IPS-18c (cell line): ENCODE data around the gene RAD51B.

Source experiments
- H3K4me3 ChIP-seq: 2 replicates; pipeline ENCODE4 v1.7.0; 2013; ENCODE audit warnings: low read depth, mild to moderate bottlenecking, low read length, moderate library complexity; ENCODE audit not compliant: insufficient read depth
- H3K9me3 ChIP-seq: one replicate; pipeline ENCODE4 v1.6.1; 2013; ENCODE audit warnings: mild to moderate bottlenecking, low read length, moderate library complexity; ENCODE audit not compliant: control insufficient read depth, insufficient read depth

RAD51B gene

GRCh38 chr14:67875175-67876006 lies 55.8 kb downstream of the RAD51B start:
- no peak overlapping the region for H3K4me3 ChIP-seq
- no peaks in the 10 kb centered on the region for H3K9me3 ChIP-seq

- no peak overlapping the region for H3K4me3 ChIP-seq
- H3K9me3 ChIP-seq = no peaks in the 10 kb centered on the region
Observed at GRCh38 chr14:67879026-67879425, 59.4 kb downstream of the RAD51B start.

DNA sequence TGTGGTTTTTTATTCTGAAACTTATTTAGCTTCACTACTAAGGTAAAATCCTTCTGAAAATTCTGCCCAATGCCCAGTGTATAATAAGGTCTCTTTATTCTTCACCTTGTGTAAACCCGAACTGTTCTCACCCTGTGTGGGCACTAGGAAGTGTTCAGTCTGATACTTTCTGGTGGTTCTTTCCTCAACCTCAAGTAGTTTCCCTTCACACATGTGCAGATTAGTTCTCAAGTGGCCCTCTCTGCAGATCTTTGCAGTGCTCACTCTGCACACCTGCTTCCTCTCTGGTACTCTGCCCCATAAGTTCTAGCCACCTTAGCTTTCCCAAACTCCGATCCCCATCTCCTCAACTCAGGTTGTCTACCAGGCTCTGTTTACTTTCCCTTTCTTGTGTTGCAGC lies 61.6 kb downstream of the RAD51B start:
- Histone ChIP-seq H3K4me3 (no peak overlapping the region), H3K9me3 (no peaks in the 10 kb centered on the region)

GRCh38 chr14:67882986-67883555 lies 63.5 kb downstream of the RAD51B start:
- no peak overlapping the region for H3K4me3 ChIP-seq
- H3K9me3 ChIP-seq = no peaks in the 10 kb centered on the region

GRCh38 chr14:67883717-67884116 lies 64.1 kb downstream of the RAD51B start:
- Histone ChIP-seq H3K4me3 (no peak overlapping the region), H3K9me3 (no peaks in the 10 kb centered on the region)

DNA sequence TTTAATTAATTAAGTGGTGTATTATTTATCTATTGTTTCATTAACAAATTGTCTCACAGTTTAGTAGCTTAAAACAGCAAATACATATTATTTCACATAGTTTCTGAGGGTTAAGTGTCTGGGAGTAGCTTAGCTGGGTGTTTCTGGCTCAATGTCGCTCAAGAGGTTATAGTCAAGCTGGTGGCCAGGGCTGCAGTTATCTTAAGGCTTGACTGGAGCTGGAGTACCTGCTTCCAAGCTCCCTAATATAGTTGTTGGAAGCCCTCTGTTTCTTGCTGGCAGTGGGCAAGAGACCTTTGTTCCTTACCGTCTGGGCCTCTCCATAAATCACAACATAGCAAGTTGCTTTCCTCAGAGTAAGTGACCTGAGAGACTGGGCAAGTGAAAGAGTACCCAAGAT lies 66.6 kb downstream of the RAD51B start:
- no peaks in the 10 kb centered on the region for H3K9me3 ChIP-seq
- H3K4me3 ChIP-seq = no peak overlapping the region

- H3K9me3 ChIP-seq = no peaks in the 10 kb centered on the region
- no peak overlapping the region for H3K4me3 ChIP-seq
Observed at GRCh38 chr14:67887478-67887877, 67.9 kb downstream of the RAD51B start.

- no peak overlapping the region for H3K4me3 ChIP-seq
- no peaks in the 10 kb centered on the region for H3K9me3 ChIP-seq
Observed at GRCh38 chr14:67889455-67889854, 69.9 kb downstream of the RAD51B start.

DNA sequence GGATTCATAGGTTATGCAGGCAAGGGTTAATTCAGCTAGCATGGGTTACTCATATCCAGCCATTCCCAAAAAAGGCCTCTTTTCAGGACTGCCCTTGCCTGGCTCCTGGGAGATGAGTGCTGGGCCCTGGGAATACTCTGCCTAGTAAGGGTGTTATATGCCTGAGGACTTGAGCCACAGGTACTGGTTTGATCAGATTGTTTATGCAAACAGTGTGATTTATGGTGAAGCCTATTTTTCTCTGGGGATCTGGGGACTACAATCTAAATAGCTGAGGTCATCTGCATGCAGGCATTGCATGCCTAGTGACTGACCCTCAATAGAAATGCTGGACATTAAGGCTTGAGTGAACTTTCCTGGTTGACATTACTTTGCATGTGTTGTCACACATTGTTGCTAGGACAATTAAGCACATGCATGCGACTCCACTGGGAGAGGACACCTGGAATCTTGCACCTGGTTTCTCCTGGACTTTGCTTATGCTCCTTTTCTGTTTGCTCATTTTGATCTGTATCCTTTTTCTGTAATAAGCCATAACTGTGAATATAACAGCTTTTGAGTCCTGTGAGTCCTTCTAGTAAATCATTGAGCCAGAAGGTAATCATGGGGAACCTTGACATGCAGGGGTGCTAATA lies 73.0 kb downstream of the RAD51B start:
- Histone ChIP-seq H3K9me3 (no peaks in the 10 kb centered on the region), H3K4me3 (no peak overlapping the region)

- Histone ChIP-seq H3K4me3 (no peak overlapping the region), H3K9me3 (no peaks in the 10 kb centered on the region)
Observed at GRCh38 chr14:67900231-67900630, 80.7 kb downstream of the RAD51B start.

GRCh38 chr14:67908052-67908754 lies 88.6 kb downstream of the RAD51B start:
- no peaks in the 10 kb centered on the region for H3K9me3 ChIP-seq
- H3K4me3 ChIP-seq = no peak overlapping the region

DNA sequence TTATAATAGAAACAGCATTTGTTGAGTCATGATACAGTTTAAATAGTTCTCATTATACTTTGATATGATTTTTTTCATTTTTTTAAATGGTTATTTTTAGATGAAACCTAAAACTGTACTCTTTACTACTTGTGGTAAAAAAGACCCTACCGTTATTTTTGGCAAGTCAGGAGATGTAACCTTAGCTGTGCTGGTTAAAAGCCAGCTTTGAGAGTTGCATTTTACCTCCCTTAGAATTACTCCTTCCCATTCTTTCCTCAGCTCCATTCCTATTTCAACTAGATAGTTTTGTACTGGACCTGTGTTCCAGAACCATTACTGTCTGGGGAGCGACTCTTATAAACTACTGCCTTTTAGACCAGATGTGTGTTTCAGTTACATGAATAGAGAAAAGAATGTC lies 92.0 kb downstream of the RAD51B start:
- no peak overlapping the region for H3K4me3 ChIP-seq
- H3K9me3 ChIP-seq = no peaks in the 10 kb centered on the region

GRCh38 chr14:67916430-67916829 lies 96.9 kb downstream of the RAD51B start:
- H3K9me3 ChIP-seq = no peaks in the 10 kb centered on the region
- H3K4me3 ChIP-seq = no peak overlapping the region

DNA sequence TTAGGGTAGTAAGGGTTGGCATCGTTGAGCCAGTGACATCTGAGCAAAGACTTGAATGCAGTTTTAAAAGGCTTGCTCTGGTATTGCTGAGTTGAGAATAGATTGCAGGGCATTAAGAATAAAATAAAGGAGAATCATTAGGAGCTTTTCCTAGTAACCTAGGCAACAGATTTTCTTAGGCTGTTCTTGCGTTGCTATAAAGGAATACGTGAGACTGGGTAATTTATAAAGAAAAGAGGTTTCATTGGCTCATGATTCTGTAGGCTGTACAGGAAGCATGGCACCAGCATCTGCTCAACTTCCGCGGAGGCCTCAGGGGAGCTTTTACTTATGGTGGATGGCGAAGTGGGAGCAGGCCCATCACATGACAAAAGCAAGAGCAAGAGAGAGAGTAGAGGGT lies 97.4 kb downstream of the RAD51B start:
- no peaks in the 10 kb centered on the region for H3K9me3 ChIP-seq
- no peak overlapping the region for H3K4me3 ChIP-seq

DNA sequence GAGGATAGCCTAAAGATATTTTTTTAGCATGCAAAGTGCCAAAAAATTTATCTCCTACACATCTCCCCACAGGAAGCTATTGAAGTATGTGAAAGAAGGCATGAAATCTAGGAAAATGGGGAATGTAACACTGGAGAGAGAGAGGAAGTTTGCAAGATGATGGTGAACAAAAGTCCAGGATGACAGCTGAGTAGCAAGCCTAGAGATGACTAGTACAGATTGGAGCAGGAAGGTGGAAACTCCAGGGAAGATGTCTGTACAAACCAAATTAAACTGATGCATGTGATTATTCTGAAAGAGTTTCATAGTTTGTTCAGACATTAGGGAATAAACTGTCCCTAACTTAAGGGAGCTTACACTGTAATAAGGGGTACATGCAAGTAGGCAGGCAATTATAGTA lies 99.3 kb downstream of the RAD51B start:
- Histone ChIP-seq H3K4me3 (no peak overlapping the region), H3K9me3 (no peaks in the 10 kb centered on the region)

GRCh38 chr14:67919259-67920032 lies 99.9 kb downstream of the RAD51B start:
- H3K9me3 ChIP-seq = no peaks in the 10 kb centered on the region
- H3K4me3 ChIP-seq = no peak overlapping the region

DNA sequence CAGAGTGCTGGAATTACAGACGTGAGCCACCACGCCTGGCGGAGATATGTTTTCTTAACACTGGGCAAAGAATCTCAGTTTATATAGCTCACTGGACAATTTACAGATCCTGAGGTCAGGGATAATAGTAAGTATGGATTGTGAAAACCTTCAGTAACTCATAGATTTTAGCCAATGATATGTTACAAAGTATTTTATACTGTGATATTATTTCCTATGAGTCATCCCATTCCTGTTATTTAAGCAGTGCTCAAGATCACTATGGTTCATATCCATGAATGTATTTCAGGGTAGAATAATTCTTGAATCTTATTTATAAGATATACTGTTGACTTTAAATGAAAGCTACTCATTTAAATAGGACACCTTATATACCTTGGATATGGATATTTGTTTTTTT lies 107.2 kb downstream of the RAD51B start:
- Histone ChIP-seq H3K9me3 (peaks cover 2% of the 10 kb centered on the region), H3K4me3 (no peak overlapping the region)
